ENCODE measurements around the gene C2CD2.

DNA sequence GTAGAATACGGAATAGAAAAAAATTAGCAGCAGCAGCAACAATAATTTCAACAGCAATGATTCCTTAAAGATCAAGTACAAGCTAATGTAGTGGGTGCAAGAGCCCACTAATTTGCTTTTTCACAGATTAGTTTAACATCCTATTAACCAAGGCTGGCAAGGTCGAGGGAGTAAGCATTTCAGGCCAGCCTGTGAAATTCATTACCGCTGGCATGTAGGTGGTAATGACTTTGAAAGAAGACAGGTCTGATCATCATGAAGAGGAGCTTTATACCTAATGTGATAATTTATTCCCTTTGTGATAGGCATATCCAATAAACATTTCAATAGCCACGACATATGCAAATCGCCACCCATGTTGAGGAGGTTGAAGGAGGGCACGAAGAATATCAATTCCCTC, 63.5 kb downstream of the C2CD2 start:
- TF ChIP-seq, protein P1, sequence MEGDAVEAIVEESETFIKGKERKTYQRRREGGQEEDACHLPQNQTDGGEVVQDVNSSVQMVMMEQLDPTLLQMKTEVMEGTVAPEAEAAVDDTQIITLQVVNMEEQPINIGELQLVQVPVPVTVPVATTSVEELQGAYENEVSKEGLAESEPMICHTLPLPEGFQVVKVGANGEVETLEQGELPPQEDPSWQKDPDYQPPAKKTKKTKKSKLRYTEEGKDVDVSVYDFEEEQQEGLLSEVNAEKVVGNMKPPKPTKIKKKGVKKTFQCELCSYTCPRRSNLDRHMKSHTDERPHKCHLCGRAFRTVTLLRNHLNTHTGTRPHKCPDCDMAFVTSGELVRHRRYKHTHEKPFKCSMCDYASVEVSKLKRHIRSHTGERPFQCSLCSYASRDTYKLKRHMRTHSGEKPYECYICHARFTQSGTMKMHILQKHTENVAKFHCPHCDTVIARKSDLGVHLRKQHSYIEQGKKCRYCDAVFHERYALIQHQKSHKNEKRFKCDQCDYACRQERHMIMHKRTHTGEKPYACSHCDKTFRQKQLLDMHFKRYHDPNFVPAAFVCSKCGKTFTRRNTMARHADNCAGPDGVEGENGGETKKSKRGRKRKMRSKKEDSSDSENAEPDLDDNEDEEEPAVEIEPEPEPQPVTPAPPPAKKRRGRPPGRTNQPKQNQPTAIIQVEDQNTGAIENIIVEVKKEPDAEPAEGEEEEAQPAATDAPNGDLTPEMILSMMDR (IDR thresholded peaks at IDR 0.05; ENCODE audit: extremely low read depth in 1 of 2, insufficient read depth in 1 of 2, low read depth in 1 of 2, low read length in 2 of 2): no peak
- TF ChIP-seq POLR2AphosphoS5 (IDR thresholded peaks at IDR 0.05; ENCODE audit: insufficient read depth, low read depth, low read length) (no peak), JUN (IDR thresholded peaks at IDR 0.05; ENCODE audit: borderline replicate concordance, insufficient read depth, insufficient read length, low read depth) (no peak)

Measured in endothelial cell of umbilical vein (primary cell).